NCI-H146 treated with DMSO at 0.1 percent for 48 hours (cell line): Measurements from ENCODE around the gene DTX1.
A peak's percentile ranks its signal among the peaks of the same experiment; 100 is the strongest.
"Not testable (repeated sequence)": the region's sequence is repeated elsewhere in the genome, so short reads cannot be mapped to it uniquely, and the experiment has no call there.

Experiments
- DNase-seq: peaks from one replicate; lab custom pipeline; 2025; ENCODE audit not compliant: unreplicated experiment; lab: John Stamatoyannopoulos, UW

DTX1 gene

GRCh38 chr12:113135178-113136127, 78.9 kb downstream of the DTX1 start, which contains the start of gene RASAL1:
RASAL1 (minus strand) TSS chr12:113135761; CDS start chr12:113135462, 299 bp downstream.
- peak; percentile 80 for DNase-seq

GRCh38 chr12:113136128-113136989, 79.8 kb downstream of the DTX1 start:
- no peak for DNase-seq

- no peak for DNase-seq
Measured at GRCh38 chr12:113136990-113137511, 80.5 kb downstream of the DTX1 start.

- no peak for DNase-seq
Measured at GRCh38 chr12:113137861-113138783, 81.6 kb downstream of the DTX1 start.

GRCh38 chr12:113138826-113139225, 82.3 kb downstream of the DTX1 start:
- DNase-seq, result no peak

- DNase-seq, result no peak
Measured at GRCh38 chr12:113140706-113141105, 84.2 kb downstream of the DTX1 start.

- DNase-seq, result not testable (repeated sequence)
Measured at GRCh38 chr12:113141716-113142115, 85.2 kb downstream of the DTX1 start.

- DNase-seq, result no peak
Measured at GRCh38 chr12:113142173-113142885, 85.8 kb downstream of the DTX1 start.

GRCh38 chr12:113142886-113143332, 86.4 kb downstream of the DTX1 start:
- DNase-seq, result no peak

- no peak for DNase-seq
Measured at GRCh38 chr12:113143959-113144358, 87.4 kb downstream of the DTX1 start.

- no peak for DNase-seq
Measured at GRCh38 chr12:113144806-113145205, 88.3 kb downstream of the DTX1 start.

- no peak for DNase-seq
Measured at GRCh38 chr12:113145720-113146551, 89.4 kb downstream of the DTX1 start.

- DNase-seq, result no peak
Measured at GRCh38 chr12:113146999-113147398, 90.5 kb downstream of the DTX1 start.
